Measurements from ENCODE around the gene TNNI2.
"Not testable (repeated sequence)": the region's sequence is repeated elsewhere in the genome, so short reads cannot be mapped to it uniquely, and the experiment has no call there.

The TNNI2 gene

GRCh38 chr11:1862588-1863351, 24.0 kb downstream of the TNNI2 start:
- DNase-seq (ENCODE audit: low spot score): no peak

GRCh38 chr11:1863352-1864216, 24.8 kb downstream of the TNNI2 start:
- peak; percentile 75 for DNase-seq (ENCODE audit: low spot score)

- no peak for DNase-seq (ENCODE audit: low spot score)
These were observed 25.4 kb downstream of the TNNI2 start for GRCh38 chr11:1864231-1864630.

GRCh38 chr11:1864831-1865665, 26.3 kb downstream of the TNNI2 start:
- DNase-seq (ENCODE audit: low spot score): no peak

- DNase-seq (ENCODE audit: low spot score): no peak
These were observed 27.4 kb downstream of the TNNI2 start for GRCh38 chr11:1866226-1866625.

- no peak for DNase-seq (ENCODE audit: low spot score)
These were observed 28.0 kb downstream of the TNNI2 start for GRCh38 chr11:1866776-1867175.

- DNase-seq (ENCODE audit: low spot score): no peak
These were observed 28.6 kb downstream of the TNNI2 start for GRCh38 chr11:1867381-1867780.

GRCh38 chr11:1868056-1868635, 29.4 kb downstream of the TNNI2 start:
- no peak for DNase-seq (ENCODE audit: low spot score)

GRCh38 chr11:1868636-1869291, 30.0 kb downstream of the TNNI2 start:
- no peak for DNase-seq (ENCODE audit: low spot score)

GRCh38 chr11:1869427-1870325, 30.9 kb downstream of the TNNI2 start:
- DNase-seq (ENCODE audit: low spot score): no peak

- no peak for DNase-seq (ENCODE audit: low spot score)
These were observed 31.5 kb downstream of the TNNI2 start for GRCh38 chr11:1870326-1870696.

GRCh38 chr11:1870721-1871466, 32.1 kb downstream of the TNNI2 start:
- DNase-seq (ENCODE audit: low spot score): no peak

GRCh38 chr11:1871531-1871930, 32.8 kb downstream of the TNNI2 start:
- no peak for DNase-seq (ENCODE audit: low spot score)

GRCh38 chr11:1872267-1872985, 33.6 kb downstream of the TNNI2 start:
- DNase-seq (ENCODE audit: low spot score): no peak

- DNase-seq (ENCODE audit: low spot score): no peak
These were observed 34.4 kb downstream of the TNNI2 start for GRCh38 chr11:1873048-1873812.

GRCh38 chr11:1873813-1874150, 35.0 kb downstream of the TNNI2 start:
- DNase-seq (ENCODE audit: low spot score): not testable (repeated sequence)

GRCh38 chr11:1874441-1875092, 35.8 kb downstream of the TNNI2 start:
- not testable (repeated sequence) for DNase-seq (ENCODE audit: low spot score)
